Colon (tissue), 2 donors: ENCODE results near the gene ATG9B.
"Not testable (repeated sequence)": the region's sequence is repeated elsewhere in the genome, so short reads cannot be mapped to it uniquely, and the experiment has no call there.

Experiments used
- FAIRE-seq: peaks from 2 replicates; lab custom pipeline; 2012; peaks lifted over from hg19 to GRCh38; lab: Jason Lieb, UNC
- donor health status: control.
- donor health status: control.

The ATG9B gene

GRCh38 chr7:151035902-151036301 lies 11.6 kb upstream of the ATG9B start:
- FAIRE-seq: no peak

- no peak for FAIRE-seq
These were observed 10.9 kb upstream of the ATG9B start for GRCh38 chr7:151035026-151035717.

GRCh38 chr7:151034312-151035025 lies 10.2 kb upstream of the ATG9B start:
- no peak for FAIRE-seq

GRCh38 chr7:151033864-151034249 lies 9.6 kb upstream of the ATG9B start:
- no peak for FAIRE-seq

GRCh38 chr7:151032936-151033863 lies 8.9 kb upstream of the ATG9B start:
- no peak for FAIRE-seq

GRCh38 chr7:151031011-151031410 lies 6.7 kb upstream of the ATG9B start:
- no peak for FAIRE-seq

GRCh38 chr7:151028948-151029501 lies 4.7 kb upstream of the ATG9B start:
- FAIRE-seq: no peak

GRCh38 chr7:151028131-151028947 lies 4.0 kb upstream of the ATG9B start, which contains the start of gene ABCB8:
TSS of gene ABCB8 (plus strand) at chr7:151028450. CDS start at chr7:151028516, 66 bp downstream.
- FAIRE-seq: peak; percentile 33

GRCh38 chr7:151027728-151028130 lies 3.4 kb upstream of the ATG9B start:
- FAIRE-seq: not testable (repeated sequence)

- not testable (repeated sequence) for FAIRE-seq
These were observed 2.8 kb upstream of the ATG9B start for GRCh38 chr7:151026771-151027727.

- no peak for FAIRE-seq
These were observed 1.8 kb upstream of the ATG9B start for GRCh38 chr7:151025924-151026671.

- no peak for FAIRE-seq
These were observed 1.1 kb downstream of the ATG9B start for GRCh38 chr7:151023232-151023631.

GRCh38 chr7:151020231-151020630 lies 4.1 kb downstream of the ATG9B start:
- no peak for FAIRE-seq

GRCh38 chr7:151019130-151019447 lies 5.2 kb downstream of the ATG9B start:
- FAIRE-seq: no peak

GRCh38 chr7:151018421-151019129 lies 5.7 kb downstream of the ATG9B start:
- no peak for FAIRE-seq

GRCh38 chr7:151017953-151018420 lies 6.3 kb downstream of the ATG9B start:
- no peak for FAIRE-seq

- no peak for FAIRE-seq
These were observed 6.8 kb downstream of the ATG9B start for GRCh38 chr7:151017370-151017952.

- FAIRE-seq: no peak
These were observed 7.4 kb downstream of the ATG9B start for GRCh38 chr7:151016942-151017341.
